Colonic mucosa (tissue), 4 donors: Measurements from ENCODE around the gene ZNF646. TPM values are rescaled to one million over a fixed set of nuclear protein-coding genes. Genes with fewer than 3 reads are reported as not detected.
A peak's percentile ranks its signal among the peaks of the same experiment; 100 is the strongest.

Source experiments
- DNase-seq: peaks from one replicate; pipeline ENCODE4 v3.0.0-alpha.2; 2020
- H3K27ac ChIP-seq: fragments of 200-600 bp; one replicate; pipeline ENCODE4 v1.8.0; 2021
- H3K27me3 ChIP-seq: fragments of 200-600 bp; one replicate; pipeline ENCODE4 v1.8.0; 2021
- H3K36me3 ChIP-seq: fragments of 200-600 bp; one replicate; pipeline ENCODE4 v1.8.0; 2021
- H3K4me1 ChIP-seq: fragments of 200-600 bp; one replicate; pipeline ENCODE4 v1.8.0; 2021; ENCODE audit warnings: mild to moderate bottlenecking
- H3K4me3 ChIP-seq: fragments of 200-600 bp; one replicate; pipeline ENCODE4 v1.8.0; 2021
- H3K9ac ChIP-seq, 2 donors: one replicate each; pipeline ENCODE4 v1.7.0; 2013; ENCODE audit warnings: control low read depth in 2 of 2, low read depth in 2 of 2, low read length in 2 of 2
- H3K9me3 ChIP-seq: fragments of 200-600 bp; one replicate; pipeline ENCODE4 v1.8.0; 2021
- intact Hi-C: fragments of 100-400 bp; cut with DNase I; formaldehyde crosslinking; loops from one replicate; pipeline ENCODE4 v1.14.1; 2022
- total RNA-seq, 2 donors: library from RNA; stranded (reverse); fragmentation: NEBNext Ultra II Directional in 1 of 2; extraction: Animal tissue kit (Norgen Biotek cat#: 25700) in 1 of 2; gene quantifications; one replicate each; pipeline ENCODE4 v1.2.1, GENCODE V29; 2021
- TF ChIP-seq, protein P1 (sequence below): fragments of 200-600 bp; IDR thresholded peaks from one replicate; pipeline ENCODE4 v1.8.0; 2022; ENCODE audit warnings: antibody characterized with exemption, mild to moderate bottlenecking
- donor health status: healthy.
- donor health status: DM: no; HTN: no; CAD: no.
- donor health status: DM: no; HTN: no; CAD: no.

Gene ZNF646
- total RNA-seq, 2 donors from 2014 or later: 18.4 to 20.0 TPM

DNA sequence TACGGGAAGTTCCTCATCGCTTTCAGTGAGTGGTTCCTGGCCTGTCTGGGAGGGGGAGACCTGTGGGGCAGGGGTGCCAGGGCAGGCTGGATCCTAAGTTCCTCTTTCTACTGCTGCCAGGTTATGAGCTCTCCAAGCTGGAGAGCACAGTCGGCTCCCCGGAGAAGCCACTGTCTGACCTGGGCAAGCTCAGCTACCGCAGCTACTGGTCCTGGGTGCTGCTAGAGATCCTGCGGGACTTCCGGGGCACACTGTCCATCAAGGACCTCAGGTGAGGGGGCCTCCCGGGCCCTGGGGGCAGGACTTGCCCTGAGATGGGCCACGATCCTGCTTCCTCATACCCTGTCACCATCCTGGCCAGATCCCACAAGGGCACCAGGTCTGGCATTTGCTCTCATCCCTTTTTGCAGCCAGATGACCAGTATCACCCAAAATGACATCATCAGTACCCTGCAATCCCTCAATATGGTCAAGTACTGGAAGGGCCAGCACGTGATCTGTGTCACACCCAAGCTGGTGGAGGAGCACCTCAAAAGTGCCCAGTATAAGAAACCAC lies 56.2 kb downstream of the ZNF646 start:
- no peak for DNase-seq
- Histone ChIP-seq H3K4me3 (no peak overlapping the region), H3K27me3 (no peaks in the 10 kb centered on the region), H3K36me3 (no peaks in the 10 kb centered on the region), H3K27ac (peak overlapping the region; percentile 98), H3K4me1 (peaks cover 35% of the 10 kb centered on the region), H3K9me3 (no peaks in the 10 kb centered on the region), H3K9ac (peak overlapping the region; percentile 38 to 100)
- intact Hi-C loops: no loop called here
- TF ChIP-seq, protein P1, sequence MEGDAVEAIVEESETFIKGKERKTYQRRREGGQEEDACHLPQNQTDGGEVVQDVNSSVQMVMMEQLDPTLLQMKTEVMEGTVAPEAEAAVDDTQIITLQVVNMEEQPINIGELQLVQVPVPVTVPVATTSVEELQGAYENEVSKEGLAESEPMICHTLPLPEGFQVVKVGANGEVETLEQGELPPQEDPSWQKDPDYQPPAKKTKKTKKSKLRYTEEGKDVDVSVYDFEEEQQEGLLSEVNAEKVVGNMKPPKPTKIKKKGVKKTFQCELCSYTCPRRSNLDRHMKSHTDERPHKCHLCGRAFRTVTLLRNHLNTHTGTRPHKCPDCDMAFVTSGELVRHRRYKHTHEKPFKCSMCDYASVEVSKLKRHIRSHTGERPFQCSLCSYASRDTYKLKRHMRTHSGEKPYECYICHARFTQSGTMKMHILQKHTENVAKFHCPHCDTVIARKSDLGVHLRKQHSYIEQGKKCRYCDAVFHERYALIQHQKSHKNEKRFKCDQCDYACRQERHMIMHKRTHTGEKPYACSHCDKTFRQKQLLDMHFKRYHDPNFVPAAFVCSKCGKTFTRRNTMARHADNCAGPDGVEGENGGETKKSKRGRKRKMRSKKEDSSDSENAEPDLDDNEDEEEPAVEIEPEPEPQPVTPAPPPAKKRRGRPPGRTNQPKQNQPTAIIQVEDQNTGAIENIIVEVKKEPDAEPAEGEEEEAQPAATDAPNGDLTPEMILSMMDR: no peak

DNA sequence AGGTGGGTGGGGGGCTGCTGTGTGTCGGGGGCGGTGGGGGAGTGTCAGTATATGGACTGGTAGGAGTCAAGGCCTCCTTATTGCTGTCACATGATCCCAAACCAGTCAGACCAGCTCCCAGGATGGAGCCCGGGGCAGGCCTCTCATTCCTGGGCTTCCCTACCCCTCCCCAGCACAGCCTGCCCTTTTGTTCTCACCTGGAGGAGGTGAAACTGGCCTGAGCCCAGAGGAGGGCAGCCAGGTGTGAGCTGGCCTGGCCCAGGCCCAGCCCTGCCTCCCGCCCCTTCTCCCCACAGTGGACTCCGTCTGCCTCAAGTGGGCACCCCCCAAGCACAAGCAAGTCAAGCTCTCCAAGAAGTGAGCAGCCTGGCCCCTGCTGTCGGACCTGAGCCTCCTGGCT lies 56.7 kb downstream of the ZNF646 start:
- no peaks in the 10 kb centered on the region for H3K27me3 ChIP-seq
- TF ChIP-seq, protein P1: no peak
- peaks cover 35% of the 10 kb centered on the region for H3K4me1 ChIP-seq
- no peaks in the 10 kb centered on the region for H3K36me3 ChIP-seq
- peak overlapping the region in 1 of 2 donors; percentile 100 for H3K9ac ChIP-seq
- intact Hi-C loops: no loop called here
- H3K4me3 ChIP-seq: no peak overlapping the region
- no peaks in the 10 kb centered on the region for H3K9me3 ChIP-seq
- peak overlapping the region; percentile 98 for H3K27ac ChIP-seq
- peak; percentile 96 for DNase-seq

DNA sequence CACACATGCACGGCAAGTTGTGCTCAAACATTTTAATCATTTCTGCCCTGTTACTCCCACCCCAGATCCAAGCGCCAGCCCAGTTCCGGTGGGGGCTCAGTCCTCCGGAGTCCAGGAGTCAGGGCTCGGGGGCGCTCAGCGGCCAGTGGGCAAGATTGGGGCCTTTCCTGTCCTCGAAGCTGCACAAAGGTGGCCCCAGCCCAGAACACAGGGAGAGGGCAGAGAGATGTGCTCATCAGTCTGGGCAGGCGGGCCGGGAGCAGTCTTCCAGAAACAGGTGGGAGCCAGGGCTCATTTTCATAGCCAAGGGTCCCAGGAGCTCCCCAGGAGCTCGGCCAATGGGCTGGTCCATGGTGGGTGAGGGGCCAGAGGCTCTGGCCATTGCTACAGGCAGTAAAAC lies 57.2 kb downstream of the ZNF646 start:
- intact Hi-C loops: no loop called here
- Histone ChIP-seq H3K4me3 (no peak overlapping the region), H3K27me3 (no peaks in the 10 kb centered on the region), H3K9me3 (no peaks in the 10 kb centered on the region), H3K27ac (peak overlapping the region; percentile 98), H3K4me1 (peaks cover 35% of the 10 kb centered on the region), H3K36me3 (no peaks in the 10 kb centered on the region), H3K9ac (peak overlapping the region in 1 of 2 donors; percentile 100)
- DNase-seq: no peak
- TF ChIP-seq, protein P1: no peak

DNA sequence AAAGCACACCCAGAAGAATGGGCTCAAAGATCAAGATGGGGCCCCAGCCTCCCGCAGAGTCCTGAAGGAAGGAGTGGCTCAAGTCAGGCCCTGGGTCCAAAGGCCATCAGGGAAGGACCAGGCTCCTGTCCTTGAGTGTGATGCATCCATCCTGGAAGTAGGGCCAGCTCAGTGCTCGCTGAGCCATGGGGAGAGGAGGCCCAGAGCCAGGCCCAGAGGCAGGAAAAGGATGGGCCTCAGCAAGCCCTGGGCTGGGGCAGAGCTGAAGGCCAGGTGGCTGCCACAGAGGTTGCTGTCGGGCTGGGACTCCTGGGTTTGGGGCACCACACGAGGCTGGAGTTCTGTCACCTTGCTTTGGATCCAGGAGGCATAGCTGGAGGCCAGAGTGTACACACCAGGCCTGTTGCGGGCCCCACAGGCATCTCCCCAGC lies 57.6 kb downstream of the ZNF646 start:
- H3K27ac ChIP-seq: peak overlapping the region; percentile 98
- H3K27me3 ChIP-seq: no peaks in the 10 kb centered on the region

DNA sequence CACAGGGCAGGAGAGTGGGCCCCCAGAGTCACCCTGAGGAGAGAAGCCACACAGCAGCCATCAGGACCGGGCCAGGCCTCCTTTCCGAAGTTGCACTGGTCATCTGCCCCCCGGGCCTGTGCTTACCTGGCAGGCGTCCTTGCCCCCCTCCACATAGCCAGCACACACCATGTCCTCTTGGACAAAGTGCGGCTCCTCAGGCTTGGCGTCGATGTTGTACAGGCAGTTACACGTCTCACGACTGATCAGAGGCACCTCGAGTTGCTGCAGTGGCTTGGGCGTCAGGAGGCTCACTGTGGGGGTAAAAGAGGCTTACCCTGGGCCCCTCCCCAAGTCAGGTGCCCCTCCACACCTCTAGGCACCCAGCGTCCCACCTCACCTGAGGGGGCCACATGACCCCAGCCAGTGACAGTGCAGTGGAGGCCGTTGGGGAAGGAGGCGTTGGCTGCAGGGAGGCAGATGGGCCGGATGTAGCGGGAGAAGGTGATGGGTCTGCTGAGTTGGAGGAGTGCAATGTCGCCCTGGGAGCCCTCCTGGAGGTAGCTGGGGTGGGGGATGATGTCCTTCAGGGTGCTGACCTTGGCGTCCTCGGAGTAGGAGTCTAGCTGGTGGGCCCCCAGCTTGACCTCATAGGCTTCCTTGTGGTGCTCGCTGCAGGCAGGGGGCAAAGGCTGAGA lies 58.2 kb downstream of the ZNF646 start:
- Histone ChIP-seq H3K9me3 (no peaks in the 10 kb centered on the region), H3K4me1 (peaks cover 35% of the 10 kb centered on the region), H3K4me3 (no peak overlapping the region), H3K27ac (peak overlapping the region; percentile 98), H3K36me3 (no peaks in the 10 kb centered on the region), H3K27me3 (no peaks in the 10 kb centered on the region), H3K9ac (peak overlapping the region; percentile 24 to 100)
- intact Hi-C loops: no loop called here
- TF ChIP-seq, protein P1: no peak
- no peak for DNase-seq

More for the DNA sequence above, 57.6 kb downstream of the ZNF646 start:
- TF ChIP-seq, protein P1: no peak
- Histone ChIP-seq H3K4me1 (peaks cover 35% of the 10 kb centered on the region), H3K36me3 (no peaks in the 10 kb centered on the region), H3K4me3 (no peak overlapping the region), H3K9me3 (no peaks in the 10 kb centered on the region), H3K9ac (peak overlapping the region; percentile 24 to 100)
- intact Hi-C loops: no loop called here
- DNase-seq: peak; percentile 88
